HG02678 (cell line): ENCODE data around the gene TYRO3.

ENCODE experiments used
- ATAC-seq: cut with Tn5 transposase; IDR thresholded peaks from one replicate; pipeline ENCODE4 v1.9.1; 2021; ENCODE audit warnings: mild to moderate bottlenecking, moderate library complexity; ENCODE audit not compliant: unreplicated experiment

TYRO3 gene

DNA sequence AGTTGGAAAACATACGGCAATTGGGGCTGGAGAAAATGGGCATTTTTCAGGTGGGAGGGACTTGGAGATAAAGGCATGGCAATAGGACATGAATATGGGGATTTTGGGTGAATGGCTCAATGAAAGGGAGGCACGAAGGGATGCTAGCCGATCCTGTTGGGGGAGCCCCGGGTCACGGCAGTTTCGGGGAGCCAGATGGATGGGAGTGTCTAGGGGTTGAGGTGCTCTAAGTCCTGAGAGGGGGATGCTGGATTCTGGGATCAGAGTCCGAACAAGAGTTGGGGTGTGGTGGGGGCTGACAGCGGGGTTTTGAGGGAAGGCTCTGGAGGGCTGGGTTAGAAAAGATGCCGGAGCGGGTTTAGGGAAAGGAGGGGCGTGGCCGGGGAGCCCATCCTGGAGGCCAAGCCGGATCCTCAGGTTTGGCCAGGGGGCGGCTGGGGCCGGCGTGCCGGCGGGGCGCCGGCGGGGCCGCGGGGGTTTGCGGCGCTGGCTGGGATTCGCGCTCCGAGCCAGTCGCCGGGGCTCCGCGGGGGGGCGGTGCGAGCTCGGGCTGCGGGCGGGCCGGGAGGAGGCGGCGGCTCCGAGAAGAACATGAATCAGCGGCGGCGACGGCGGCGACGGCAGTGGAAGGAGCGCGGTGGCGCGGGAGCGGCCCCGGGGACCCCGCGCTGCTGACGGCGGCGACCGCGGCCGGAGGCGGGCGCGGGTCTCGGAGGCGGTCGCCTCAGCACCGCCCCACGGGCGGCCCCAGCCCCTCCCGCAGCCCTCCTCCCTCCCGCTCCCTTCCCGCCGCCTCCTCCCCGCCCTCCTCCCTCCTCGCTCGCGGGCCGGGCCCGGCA is at the start of gene TYRO3:
TYRO3 (plus strand) TSS at position 813 of the 839 bp plus-strand sequence. CDS start 46 bp downstream, outside the sequence.
- no peak for ATAC-seq

DNA sequence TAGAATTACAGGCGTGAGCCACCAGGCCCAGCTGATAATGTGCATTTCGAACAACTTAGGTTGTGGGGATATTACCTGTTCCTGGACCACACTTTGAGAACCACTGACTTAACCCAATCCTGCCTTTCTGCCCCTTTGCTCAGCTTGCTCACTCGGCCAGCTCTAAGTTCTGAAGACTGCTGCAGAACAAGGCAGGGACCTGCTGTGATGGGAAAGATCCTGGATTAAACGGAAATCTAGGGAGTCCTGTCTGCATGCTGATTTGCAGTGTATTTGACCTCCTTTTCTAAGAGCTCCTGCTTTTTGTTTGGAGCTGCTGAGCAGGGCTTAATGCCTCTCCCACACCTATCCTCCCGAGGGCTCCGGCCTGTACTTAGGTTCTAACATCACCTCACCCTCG is 48.3 kb upstream of the TYRO3 start:
- no peak for ATAC-seq

DNA sequence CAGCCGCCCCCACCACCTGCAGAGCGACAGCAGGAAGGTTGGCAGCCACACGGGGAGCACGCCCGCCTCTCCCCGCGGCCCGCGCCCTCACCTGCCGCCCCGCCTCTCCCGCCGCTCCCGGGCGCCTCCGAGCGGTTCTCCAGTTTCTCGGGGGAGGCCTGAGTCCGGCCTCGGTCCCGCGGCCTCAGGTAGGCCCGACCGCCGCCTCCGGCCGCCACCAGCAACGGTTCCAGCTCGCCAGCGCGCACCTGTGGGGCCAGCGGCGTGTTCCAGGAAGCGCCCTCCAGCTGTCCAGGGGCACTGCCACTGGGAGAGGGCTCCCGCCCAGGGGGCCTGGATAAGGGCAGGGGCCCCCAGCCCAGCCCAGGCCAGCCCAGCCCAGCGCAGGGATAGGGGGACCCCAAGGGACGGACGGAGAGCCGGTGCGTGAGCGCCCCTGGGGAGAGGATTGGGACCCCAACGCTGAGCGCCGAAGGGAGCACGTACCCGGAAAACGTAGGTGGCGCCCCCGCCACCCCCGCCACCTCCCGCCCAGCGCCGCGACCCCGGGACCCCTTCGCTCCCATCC is 47.6 kb upstream of the TYRO3 start:
- ATAC-seq, result no peak

- no peak for ATAC-seq
These were observed 47.1 kb upstream of the TYRO3 start for GRCh38 chr15:41511899-41512369.

DNA sequence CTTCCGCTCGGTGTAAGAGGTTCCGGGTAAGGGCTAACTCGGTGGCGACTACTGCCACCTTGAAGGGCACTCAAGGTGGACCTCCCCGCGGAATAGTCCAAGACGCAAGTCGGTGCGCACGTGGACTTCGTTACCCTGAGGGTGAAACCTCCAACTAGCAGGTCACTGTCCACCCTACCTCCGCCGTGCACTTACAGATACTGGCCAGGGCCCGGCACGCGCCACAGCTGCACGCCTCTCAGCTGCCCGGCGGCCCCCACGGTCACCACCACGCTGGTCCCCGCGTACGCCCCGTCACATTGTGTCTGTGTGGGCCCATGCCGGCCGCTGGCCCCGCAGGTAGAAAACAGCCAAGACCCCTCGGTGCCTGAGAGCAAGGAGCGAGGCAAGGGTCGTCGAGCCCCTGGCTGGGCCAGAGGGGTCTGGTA is 46.5 kb upstream of the TYRO3 start:
- ATAC-seq, result no peak

GRCh38 chr15:41512940-41513505 is 46.0 kb upstream of the TYRO3 start:
- ATAC-seq, result no peak

- no peak for ATAC-seq
These were observed 45.3 kb upstream of the TYRO3 start, which contains the start of gene LTK for GRCh38 chr15:41513506-41514227. Gene LTK, minus strand, starts transcription at chr15:41513827. Its CDS starts 118 bp downstream, at chr15:41513709.

- no peak for ATAC-seq
These were observed 41.0 kb upstream of the TYRO3 start for GRCh38 chr15:41517895-41518449.

- no peak for ATAC-seq
These were observed 38.4 kb upstream of the TYRO3 start for GRCh38 chr15:41520636-41521035.

DNA sequence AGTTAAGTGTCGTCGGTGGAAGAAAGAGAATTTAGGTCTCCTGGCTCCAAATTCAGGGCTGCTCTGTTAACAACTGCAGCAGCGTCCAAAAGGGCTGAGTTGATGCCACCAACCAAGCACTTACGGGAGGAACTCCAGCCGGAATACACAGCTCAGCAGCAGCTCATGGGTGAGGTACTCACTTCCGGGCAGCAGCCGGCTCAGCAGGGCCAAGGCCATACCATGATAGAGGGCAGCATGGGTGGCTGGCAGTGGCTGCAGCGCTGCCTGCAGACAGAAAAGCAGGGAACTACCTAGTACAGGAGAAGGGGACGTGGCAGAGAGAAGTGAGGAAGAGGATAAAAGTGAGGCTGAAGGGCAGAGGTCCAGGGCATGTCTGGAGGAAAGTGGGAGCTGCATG is 37.4 kb upstream of the TYRO3 start:
- ATAC-seq, result no peak

DNA sequence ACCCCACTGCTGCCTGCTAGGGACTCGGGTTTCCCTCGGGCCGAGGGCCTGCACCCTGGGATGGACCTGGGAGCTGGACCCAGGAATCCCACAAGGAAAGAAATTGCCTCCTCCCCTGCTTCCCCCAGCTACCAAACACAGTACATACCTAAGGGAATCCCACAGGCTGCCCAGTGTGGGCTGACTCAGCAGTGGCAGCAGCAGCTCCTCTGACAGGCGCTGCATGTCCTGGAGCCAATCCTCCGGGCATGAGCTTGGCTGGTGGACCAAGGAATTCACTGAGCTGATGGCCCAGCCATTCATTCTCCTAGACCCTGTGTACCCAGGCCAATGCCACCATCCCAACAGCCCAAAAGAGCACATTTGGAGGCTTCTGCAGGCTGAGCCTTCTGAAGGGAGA is 35.9 kb upstream of the TYRO3 start:
- ATAC-seq, result no peak

- ATAC-seq, result no peak
These were observed 28.6 kb upstream of the TYRO3 start for GRCh38 chr15:41530363-41530956.

DNA sequence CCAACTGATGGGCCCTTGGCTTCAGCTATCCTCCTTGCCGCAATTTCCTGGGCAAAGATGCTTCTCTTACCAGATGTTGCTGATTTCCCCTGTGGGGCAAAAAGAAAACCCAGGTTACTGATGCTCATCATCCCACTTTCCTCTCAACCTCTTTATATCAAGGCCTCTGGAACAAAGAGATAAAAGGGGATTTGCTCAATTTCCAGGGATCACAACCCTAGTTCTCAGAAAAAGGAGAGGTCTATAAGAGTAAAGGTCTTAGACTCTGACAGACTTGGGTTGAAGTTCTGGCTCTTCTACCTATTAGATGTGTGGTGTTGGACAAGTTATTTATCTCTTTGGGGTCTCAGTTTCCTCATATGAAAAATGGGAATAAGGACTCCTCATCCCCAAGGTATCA is 23.5 kb upstream of the TYRO3 start:
- no peak for ATAC-seq

- no peak for ATAC-seq
These were observed 22.1 kb upstream of the TYRO3 start for GRCh38 chr15:41536866-41537265.

DNA sequence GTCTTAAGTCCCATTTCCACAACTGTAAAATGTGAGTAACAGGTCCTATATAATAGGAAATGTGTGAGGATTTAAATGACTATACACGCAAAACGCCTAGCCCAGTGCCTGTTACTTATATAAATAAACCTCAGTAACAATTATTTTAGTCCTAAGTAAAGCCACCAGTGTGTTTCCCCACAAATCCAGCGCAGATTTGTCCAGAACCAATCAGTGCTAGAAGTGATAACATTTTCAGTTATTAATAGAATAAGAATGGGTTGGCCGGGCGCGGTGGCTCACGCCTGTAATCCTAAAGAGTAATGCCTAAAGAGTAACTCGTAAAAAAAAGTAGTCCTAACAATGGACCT is 15.5 kb upstream of the TYRO3 start:
- ATAC-seq, result no peak

GRCh38 chr15:41544650-41545015 is 14.4 kb upstream of the TYRO3 start:
- no peak for ATAC-seq

DNA sequence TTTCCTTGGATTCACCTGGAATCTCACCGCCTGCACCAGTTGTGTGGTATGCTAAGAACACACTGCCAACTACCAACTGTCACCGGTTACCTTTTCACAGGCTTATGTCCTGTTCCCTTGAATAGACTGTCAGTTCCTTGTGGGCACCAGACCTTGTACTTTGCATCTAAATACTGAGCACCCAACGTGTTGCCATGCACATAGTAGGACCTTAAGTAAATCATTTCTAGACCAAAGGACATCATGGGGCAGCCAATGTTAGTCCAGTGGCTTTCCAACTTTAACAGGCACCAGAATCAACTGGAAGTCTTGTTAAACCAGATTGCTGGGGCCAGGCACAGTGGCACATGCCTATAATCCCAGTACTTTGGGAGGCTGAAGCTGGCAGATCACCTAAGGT is 13.8 kb upstream of the TYRO3 start:
- ATAC-seq, result no peak

- no peak for ATAC-seq
These were observed 11.9 kb upstream of the TYRO3 start for GRCh38 chr15:41546851-41547786.

DNA sequence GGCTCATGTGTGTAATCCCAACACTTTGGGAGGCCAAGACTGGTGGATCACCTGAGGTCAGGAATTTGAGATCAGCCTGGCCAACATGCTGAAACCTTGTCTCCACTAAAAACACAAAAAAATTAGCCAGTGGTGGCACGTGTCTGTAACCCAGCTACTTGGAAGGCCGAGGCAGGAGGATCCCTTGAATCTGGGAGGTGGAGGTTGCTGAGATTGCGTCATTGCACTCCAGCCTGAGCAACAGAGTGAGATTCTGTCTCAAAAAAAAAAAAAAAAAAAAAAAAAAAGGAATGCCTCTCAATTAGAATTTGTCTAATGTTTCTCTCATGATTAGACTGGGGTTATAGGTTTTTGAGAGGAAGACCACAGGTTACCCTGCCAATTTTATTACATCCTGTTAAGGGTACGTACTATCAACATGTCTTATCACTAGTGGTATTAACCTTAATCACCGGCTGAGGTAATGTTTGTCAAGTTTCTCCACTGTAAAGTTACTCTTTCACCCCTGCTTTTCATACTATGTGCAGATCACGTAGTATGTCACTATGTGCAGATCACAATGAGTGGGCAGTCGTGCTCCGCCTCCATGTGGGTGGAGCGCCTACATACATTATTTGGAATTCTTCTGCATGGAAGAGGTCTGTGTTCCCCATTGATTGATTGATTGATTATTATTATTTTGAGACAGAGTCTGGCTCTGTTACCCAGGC is 8.8 kb upstream of the TYRO3 start:
- no peak for ATAC-seq
